Medulla oblongata (tissue), 1 donor: ENCODE data around the gene DKK3.

ENCODE experiments used
- DNase-seq: peaks from one replicate; pipeline ENCODE4 v3.0.0-alpha.2; 2015; ENCODE audit errors: extremely low spot score

The DKK3 gene

DNA sequence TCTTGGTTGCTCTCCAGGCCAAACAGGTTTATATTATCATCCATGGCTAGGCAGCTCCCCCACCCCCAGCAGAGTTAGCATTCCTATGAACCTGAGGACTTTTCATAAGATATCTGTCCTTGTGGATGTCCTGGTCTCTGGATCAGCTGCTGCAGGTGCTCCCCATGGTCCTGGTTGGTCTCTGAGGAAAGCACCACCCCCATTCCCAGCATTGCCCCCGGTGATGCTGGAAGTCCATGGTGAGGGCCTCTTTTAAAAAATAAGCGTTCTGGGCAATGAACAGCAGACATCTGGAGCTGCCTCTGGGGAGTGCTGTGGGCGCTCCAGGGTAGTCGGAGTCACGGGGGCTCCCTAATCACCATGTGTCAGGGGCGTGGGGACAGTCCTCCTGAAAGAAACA, 26.6 kb downstream of the DKK3 start:
- no peak for DNase-seq

DNA sequence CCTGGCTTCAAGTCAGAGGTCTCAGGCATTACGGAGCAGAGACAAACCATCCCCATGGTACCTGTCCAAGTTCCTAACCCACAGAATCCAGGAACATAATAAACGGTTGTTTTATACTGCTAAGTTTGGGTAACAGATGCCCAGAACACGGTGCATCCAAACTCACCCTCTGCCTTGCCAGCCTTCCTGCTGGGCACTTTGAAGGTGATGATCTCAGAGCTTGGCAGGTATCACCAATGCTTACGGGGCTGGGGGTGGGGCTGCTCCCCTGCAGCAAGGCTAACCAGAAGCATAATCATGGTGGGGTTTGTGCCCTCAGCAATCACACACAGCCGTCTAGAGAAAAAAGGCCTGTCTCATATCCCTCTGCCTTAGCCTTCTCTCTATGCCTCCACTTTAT, 27.1 kb downstream of the DKK3 start:
- peak; percentile 73 for DNase-seq

DNA sequence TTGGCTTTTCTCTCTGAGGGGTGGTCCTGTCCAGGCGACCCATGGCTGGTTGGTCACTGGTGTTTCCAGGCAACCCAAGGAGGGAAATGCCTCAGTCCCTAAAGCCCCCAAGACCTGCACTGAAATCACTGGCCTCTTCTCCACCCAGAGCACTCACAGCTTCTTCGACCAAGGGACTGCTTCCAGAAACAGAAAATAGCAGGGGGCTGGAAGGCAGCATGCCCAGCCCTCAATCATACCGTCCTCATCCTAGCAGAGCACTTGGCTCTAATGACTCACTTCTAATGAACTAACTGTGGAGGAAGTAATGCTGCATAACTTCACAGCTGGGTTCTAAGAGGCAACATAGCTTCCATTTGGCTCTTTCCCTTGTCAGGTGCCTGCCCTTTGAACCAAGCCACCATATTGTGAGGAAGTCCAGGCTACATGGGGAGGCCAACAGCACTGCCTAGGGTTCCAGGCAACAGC, 27.6 kb downstream of the DKK3 start:
- no peak for DNase-seq

DNA sequence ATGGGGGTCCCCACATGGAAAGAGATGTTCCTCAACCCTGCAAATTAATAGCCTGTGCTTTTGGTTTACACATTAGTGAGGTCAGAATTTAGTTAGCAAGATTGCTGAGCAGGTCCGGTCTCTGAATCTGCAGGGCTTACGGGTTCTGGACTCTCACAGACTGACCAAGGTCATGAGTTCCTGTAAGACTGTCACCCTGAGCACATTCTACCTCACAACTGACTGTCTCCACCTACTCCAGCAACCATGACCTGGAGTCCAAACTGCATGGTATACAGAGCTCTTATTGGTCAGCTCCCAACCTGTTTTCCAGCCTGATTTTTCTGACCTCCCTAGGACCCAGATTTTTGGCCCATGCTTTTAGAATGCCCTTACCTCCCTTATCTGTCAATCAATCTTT, 28.2 kb downstream of the DKK3 start:
- DNase-seq, result no peak

DNA sequence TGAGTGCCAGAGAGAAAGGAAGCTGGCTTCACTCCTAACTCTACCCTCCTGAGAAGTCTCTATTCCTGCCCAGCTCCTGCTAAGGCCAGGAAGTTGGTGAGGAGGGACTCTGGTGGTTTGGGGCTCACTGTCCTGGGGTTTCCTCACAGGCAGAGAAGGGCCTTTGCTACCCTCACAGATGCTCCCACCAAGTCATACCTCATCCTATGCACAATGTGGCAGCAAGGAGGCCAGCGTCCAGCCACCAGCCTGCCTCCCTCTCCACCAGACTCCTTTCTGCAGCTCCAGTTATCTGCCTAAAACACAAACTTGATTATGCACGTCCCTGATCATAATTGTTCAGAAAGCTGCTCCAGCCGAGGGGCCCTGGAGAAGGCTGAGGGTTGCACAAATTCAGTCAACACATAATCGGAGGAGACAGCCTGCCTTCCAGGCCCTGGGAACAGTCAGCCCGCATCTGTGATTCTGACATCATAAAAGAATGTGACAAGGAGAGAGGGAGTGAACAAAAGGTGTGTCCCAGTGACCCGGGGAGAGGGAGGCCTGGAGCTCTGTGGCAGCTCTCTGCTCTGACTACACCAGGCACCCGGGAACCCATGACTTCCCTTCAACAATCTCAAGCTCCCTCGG, 28.8 kb downstream of the DKK3 start:
- DNase-seq, result no peak

DNA sequence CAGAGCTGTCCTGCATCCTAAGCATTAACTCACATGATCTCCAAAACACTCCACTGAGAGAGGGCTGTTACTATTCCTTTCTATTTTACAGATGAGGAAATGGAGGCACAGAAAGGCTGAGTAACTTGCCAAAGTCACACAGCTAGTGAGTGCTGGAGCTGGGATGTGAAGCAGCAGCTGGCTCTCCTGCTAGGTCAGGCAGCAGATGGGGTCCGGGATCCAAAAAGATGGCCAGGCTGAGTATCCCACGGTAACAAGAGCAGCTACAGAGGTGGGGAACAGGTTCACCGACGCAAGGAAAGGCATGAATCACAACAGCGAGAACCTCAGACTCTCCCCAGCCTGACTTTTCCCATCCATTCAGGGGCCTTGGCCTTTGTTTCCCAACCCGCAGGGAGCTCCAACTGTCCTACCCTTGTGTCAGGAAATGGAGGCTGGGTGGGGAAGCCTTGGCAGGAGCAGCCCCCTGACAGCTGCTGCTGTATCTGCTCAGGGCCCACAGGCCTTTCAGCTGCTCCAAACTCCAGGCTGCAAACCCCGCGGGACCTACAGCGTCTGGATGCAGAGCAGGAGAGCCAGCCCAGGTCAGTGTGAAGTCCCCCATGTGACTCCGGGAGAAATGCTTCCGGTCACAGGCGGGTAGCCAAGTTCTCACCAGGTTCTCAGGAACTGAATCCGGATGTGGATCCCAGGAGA, 29.5 kb downstream of the DKK3 start:
- DNase-seq, result no peak

DNA sequence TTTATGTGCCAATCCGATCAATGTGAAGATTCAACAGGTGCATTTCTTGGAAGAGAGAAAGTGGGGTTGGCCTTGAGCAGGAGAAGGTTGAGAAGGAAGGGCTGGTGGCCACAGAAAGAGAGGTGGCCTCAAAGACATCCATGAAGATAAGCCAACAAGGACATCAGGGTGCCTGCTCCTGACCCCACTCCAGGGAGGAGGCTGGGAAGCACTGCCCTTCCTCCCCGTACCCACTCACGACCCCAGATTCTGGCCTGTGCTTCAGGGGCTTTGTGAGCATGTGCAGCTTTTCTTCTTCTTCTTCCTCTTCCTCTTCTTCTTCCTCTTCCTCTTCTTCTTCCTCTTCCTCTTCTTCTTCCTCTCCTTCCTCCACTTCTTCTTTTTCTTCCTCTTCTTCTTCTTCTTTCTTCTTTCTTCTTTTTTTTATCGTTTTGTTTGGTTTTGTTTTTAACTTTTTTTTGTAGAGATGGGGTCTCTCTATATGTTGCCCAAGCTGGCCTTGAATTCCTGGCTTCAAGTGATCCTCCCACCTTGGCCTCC, 30.3 kb downstream of the DKK3 start:
- no peak for DNase-seq

DNA sequence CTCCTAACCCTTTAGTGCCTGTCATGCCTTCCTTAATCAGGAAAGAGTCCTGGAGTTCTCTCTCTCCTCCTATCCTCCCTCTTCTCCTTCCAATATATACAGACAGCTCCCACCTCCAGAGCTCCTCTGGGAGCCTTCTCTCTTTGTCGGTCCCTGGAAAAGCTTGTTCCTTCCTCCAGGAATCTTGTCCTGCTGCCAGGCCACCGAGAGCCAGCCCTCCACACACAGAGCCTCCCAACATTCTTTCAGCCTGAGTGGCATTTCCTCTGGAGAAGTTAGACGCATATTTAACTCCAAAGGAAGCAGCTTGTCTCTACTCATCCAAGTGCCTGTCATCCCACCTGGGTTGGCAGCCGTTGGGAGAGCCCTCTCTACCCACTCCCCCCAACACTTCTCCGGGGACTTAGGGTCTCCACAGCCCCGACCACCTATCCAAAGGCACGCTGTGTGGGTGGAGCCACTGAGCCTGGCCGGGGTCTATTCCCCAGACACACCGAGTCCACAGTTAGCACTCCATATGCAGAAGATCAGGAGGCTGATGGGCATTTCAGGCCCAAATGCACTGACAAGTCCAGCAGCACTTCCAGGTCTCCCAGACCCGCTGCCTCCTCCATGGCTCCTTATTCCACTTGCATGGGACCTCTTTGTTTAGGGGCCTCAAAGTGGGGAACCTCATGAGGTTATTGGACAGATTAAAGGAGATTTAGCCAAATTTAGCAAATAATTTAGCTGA, 31.1 kb downstream of the DKK3 start:
- DNase-seq, result peak; percentile 42

DNA sequence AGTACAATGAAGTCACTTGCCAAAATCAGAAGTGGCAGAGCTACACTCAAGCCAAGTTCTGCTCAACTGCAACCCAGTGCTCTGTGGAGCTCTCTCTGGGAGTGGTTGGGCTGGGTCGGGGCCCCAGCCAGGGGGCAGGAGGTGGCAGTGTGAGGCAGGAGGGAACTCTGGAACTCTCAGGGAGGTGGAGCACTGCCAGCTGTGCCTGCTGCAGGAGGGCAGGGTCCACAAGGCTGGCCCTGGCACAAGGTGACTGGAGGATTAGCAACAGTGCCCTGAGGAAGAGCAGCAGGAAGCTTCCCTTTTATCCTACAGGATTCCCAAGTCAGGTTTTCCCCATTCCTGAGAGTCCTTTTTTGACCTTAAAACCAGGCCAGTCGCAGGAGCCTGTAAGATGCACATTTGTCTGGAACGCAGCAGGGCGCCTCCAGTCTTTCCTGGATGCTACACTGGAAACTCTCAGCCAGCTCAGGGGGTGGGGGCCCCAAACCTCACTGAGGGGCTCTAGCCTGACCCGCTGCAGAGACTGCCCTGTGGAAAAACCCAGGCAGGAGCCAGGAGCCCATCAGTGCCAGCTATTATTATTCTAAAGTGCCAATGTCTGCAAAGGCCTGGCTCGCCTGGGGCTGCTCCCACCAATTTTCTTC, 31.8 kb downstream of the DKK3 start:
- DNase-seq, result peak; percentile 34

DNA sequence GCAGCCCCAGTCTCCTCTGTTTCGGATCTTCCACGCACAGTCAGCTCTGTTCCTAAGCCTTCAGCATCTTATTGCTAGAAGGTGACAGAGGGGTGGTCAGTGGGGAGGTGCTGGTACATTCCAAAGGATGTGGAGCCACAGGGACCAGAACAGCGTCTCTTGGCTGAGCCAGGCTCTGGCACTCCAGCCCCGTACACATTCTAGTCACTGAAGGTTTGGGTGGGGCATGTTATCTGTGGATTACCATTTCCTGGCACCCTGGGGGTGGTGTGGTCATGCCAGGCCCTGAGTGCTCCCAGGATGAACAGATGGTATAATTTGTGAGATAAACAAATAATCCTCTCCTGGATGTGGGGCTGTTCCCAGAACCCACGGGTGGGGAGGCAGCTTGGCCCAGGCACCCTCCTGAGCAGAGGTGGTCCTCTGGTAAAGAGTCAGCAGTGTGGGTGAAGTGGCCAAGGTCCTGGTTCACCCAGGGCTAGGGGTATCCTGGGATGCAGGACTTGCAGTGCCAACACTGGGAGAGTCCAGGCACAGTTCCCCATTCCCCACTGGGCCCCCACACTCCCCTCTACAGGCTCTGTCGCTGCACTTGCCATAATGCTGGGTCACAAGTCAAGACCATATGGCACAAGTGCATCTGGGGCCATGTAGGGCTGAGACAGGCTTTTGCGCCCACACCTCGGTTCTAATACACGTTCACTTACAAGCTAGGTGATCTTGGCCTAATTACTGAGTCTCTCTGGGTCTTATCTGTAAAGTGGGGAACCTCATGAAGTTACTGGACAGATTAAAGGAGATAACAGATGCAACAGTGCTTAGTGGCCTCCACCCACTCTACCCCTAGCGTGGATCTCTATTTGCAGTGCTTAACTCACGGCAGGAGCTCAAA, 33.0 kb downstream of the DKK3 start:
- no peak for DNase-seq

DNA sequence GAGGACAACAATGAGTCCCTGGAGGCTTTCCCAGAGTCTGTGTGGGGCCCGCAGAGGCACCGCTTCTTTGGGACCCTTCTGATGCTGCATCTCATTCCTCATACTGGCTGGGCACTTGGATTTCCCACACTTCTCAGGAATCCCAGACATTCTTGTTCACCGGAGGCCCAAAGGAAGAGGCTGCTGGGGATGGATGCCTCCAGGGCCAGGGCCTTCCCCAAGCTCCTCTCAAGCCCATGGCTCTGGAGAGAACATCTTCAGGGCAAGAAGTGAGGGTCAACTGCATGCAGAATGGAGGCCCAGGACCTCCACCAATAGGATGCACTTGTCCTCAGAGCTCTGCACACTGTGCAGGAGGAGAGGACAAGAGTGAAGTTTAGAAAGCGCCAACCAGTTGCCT, 34.6 kb downstream of the DKK3 start:
- no peak for DNase-seq

DNA sequence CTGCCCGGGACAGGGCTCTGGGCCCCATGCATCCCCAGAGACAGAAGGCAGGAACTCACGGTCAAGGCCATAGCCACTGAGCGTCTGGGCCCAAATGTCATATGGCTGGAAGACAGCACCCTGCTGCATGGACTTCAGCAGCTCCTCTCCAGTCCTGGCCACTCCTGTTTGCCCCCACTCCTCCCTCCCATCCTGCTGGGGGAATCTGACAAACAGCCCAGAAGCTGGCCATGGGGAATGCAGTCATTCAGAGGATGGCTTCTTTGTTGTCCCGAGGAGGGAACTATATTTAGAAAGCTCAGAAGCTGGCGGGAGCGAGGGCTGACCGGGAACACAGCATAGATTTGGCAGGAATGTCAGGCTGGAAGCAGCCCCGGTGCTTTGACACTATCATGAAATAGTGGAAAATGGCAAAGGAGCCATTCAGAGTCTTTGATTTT, 35.0 kb downstream of the DKK3 start:
- peak; percentile 95 for DNase-seq

DNA sequence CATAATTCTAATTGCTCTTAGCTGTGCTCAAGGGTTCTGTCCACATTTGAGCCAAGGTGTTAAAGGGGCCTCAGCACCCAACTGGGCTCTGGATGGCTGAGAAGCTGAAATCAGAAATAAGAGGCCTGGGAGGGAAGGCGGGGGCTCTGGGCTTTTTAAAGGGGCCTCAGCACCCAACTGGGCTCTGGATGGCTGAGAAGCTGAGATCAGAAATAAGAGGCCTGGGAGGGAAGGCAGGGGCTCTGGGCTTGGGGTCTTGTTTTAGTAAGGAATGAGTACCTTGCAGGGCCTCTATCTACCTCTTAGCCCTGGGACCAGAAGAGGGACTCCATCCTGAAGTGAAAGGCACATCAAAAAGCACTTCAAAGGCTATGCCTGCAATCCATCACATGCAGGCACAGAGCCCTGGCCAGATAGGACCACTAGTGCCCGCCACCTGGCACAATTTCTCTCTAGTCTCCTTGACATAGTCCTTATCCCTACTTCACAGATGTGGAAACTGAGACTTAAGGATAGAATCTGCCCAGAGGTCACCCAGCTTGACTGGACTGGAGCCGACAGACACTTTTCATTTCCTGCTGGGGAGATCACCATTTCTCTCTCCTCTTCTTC, 35.6 kb downstream of the DKK3 start:
- DNase-seq, result no peak

DNA sequence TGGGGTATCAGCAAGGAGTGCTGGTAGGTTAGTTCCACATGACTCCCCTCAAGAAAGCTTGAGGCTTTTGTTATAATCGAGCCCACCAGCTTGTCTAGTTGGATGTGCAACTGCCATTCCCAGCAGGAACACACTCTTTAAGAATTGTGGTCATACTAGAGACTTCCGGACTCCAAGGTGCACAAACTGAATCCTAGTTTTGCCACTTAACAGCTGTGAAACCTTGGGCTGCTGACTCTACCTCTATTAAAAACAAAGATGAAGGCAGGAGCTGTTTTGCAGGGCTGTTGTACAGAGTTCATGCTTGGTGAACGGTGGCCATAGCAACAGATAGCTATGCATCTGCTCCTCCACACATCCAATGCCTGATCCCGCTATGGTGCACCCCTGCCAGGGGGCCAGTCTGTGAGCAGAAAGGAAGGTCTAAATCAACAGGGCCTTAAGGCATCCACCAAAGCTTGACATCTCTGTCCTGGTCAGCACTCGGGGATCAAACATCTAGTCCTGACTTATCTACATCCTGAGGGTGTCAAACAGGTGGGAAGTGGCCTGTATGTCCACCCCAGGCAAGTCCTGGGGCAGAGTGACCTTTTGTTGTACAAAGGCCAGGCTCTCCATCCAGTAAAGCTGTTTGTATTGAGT, 36.4 kb downstream of the DKK3 start:
- no peak for DNase-seq

DNA sequence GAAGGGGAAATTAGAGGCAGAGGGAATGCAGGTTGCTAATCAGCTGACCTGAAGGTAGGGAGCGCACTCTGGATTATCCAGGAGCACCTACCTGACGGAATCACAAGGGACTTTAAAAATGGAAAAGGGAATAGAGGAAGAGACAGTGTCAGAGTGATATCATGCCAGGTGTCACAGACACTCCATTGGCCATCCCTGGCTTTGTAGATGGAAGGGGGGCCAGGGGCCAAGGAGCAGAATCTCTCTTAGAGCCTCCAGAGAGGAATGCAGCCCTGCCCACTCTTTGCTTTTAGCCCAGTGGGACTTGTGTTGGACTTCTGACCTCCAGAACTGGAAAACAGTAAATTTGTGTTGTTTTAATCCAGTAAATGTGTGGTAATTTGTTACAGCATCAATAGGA, 37.9 kb downstream of the DKK3 start:
- no peak for DNase-seq

DNA sequence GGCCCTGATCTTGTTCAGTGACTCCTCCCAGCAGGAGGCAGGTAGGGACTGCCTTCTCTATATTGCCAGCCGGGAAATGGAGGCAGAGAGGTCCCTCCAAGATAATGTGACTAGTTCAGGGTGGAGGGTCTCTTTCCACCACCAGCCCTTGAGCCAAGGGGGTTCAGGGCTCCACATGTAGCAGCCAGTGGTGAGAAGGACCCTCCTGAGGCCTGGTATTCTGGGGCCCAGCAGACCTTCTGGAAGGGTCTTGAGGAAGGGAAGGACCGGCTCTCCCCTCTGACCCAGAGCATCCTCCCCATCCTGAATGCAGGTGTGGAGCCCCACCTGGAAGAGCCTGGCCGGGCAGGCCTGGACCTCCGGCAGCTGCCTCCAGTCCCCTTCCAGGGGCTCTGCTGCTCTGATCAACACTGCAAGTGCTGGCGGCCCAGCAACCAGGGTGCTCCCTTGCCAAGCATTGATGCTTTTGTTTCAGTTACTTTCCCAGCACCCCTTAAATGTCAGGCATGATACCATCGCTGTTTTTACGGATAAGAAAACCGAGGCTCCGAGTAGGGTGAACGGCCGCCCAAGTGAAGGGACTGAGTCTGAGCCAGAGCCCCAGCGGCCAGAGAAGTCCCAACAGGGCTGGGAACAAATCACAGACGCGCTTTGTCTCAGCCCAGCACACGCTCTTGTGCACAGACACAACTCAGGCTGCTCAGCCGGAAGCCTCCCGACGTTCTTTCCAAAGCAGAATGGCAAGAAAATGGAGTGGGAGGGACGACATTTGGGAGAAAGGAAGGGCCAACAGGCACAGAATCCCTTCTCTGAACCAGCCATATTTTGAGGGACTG, 38.8 kb downstream of the DKK3 start:
- peak; percentile 82 for DNase-seq

DNA sequence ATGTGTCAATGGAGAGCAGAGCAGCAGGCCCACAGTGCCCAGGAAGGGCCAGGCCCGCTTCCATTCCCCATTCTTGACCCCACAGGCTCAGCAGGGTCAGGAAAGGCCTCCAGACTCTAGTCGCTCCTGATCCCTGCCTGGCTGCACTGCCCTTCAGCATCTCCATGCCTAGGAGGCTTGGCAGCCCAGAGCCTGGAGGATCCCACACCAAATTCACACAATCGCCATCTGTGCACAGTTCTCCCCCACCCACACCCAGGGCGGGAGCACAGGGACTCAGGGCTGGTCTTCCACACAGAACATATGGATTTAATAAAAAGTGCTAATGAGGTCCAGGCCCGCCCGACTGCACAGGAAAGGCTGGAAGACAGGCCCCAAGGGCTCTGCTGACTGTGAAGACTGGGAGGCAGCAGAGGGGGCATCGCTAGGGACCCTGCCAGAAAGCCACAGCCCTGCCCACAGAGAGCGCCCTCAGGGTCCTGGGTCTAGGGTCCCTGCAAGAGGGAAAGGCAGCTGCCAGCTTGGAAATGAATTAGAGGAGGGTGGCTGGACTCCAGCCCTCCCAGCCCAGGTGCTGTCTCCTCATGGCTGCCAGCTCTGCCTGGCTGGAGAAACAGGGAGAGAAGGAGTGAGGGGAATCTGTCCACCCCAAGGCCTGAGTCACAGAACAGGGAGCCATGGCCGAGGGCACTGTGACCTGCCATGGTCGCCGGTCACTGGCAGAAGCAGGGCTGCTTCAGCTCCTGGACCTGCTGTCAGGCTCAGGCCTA, 39.7 kb downstream of the DKK3 start:
- no peak for DNase-seq
